SHP77 treated with DMSO at 0.1 percent for 48 hours (cell line): ENCODE measurements around the gene CD59.

Experiments used
- DNase-seq: peaks from one replicate; lab custom pipeline; 2025; lab: John Stamatoyannopoulos, UW

The CD59 gene, protein sequence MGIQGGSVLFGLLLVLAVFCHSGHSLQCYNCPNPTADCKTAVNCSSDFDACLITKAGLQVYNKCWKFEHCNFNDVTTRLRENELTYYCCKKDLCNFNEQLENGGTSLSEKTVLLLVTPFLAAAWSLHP

GRCh38 chr11:33736148-33736812, at the start of gene CD59:
TSS of gene CD59 (minus strand) at chr11:33736423. CDS start at chr11:33722445, 13,978 bp downstream.
- peak; percentile 74 for DNase-seq

DNA sequence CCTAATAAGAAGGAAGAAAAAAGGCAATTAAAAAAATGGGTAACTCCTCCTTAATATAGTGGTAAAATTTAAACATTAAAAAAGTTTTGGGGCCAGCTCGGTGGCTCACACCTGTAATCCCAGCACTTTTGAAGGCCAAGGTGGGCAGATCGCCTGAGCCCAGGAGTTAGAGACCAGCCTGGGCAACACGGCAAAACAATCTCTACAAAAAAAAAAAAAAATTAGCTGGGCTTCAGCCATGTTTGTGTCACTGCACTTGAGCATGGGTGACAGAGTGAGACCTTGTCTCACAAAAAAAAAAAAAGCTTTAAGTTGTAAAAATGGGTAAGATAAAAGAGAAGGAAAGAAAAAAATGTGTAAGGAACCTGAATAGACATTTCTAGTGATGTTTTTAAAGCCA, 49.4 kb upstream of the CD59 start:
- no peak for DNase-seq

DNA sequence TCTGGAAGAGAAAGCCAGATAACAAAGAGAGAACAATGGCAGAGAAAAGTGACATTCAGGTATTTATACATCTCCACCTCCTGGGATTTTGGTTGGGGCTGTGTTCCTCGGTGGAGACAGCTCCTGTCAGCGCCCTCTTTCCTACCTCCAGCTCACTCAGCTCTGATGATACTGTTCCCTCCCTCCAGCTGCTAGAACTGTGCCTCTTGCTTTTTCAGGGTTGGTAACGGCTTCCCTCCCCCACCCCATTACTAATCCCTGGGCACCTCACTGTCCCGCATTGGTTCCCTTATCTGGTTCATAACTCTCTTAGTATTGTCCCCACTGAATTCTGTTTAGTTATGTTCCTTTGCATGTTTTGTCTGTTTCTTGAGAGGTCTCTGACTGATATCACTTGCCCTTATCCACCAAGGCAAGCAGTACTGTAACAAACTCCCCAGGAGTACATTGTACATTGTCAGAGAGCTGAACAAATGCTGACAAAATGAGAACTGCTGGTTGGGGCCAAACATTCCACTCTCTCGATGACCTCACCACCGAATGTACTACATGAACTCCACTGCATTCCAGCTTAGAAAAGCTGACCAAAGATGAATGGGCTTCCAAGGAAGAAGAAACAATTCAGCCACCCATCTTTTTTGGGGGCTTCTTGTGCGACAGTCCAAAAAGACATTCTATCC, 43.8 kb upstream of the CD59 start:
- no peak for DNase-seq

- DNase-seq = no peak
Measured at GRCh38 chr11:33778675-33779074, 42.5 kb upstream of the CD59 start.

DNA sequence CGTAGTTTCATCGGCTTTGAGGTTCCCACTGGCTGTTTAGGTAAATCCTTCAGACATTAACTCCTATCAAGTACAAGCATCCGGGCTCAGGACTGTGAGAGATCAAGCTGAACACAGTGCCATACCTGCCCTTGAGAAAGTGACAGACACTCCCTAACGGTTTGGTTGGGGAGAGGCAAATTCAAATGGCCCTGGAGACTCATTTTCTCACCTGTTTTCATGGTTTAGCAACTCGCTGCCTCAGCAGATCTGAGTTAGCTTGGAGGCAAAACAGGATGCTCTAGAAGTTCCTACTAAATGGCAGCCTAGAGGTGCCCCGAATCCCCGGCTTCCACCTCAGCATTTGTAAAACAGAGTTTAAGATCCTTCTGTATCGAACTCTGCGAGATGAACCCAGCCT, 41.7 kb upstream of the CD59 start:
- DNase-seq = no peak

DNA sequence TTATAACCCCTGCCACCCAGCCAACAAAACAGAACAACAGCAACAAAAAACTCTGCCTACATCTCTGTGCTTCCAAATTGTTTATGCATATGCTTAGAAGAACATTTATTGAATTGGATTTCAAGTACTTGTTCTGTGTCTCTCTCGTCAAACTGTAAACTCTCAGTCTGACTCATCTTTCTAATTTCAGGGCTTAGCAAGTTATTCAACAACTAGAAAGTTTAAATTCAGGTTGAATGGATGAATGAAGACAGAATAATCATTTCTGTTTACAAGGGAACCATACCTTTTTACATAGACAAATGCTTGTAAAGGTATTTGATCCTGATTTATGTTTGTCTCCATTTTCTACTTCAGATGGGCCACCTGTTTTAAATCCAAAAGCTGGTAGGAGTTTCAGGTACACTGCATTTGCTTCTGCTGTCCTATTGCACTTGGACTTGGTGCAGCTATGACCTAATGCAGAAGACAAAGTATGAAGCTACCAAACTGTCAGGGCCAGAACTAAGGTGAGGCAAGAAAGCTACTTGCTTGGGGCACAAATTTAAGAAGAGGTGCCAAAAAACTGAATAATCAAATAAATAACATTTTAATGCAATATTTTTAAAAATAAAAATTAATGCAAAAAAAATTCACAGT, 39.7 kb upstream of the CD59 start:
- DNase-seq = no peak

- DNase-seq = no peak
Measured at GRCh38 chr11:33775467-33775807, 39.2 kb upstream of the CD59 start.

GRCh38 chr11:33774736-33775466, 38.7 kb upstream of the CD59 start:
- DNase-seq = no peak

GRCh38 chr11:33773987-33774735, 37.9 kb upstream of the CD59 start, which contains the start of gene FBXO3:
TSS of gene FBXO3 (minus strand) at chr11:33774520. CDS start at chr11:33774497, 23 bp downstream.
- DNase-seq = peak; percentile 50

GRCh38 chr11:33773404-33773986, 37.3 kb upstream of the CD59 start:
- DNase-seq = peak; percentile 2

- DNase-seq = no peak
Measured at GRCh38 chr11:33772870-33773269, 36.6 kb upstream of the CD59 start.

GRCh38 chr11:33772300-33772699, 36.1 kb upstream of the CD59 start:
- no peak for DNase-seq

DNA sequence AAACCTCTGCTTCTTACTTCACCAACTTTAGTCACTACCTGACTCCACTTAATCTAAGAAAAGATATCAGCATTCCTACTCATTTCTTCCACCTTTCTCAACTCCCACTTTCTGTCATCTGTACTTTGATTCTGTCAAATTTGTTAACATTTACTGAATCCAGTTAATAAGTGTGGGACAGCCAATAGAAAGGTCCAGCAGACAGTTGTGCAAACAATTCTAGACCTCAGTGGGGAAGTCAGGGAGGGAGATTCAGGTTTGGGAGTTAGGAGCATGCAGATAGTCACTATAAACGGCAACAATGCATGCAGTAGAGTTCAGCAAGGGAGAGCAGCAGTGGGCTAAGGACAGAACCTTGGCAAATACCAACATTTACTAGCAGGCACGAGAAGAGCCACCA, 34.0 kb upstream of the CD59 start:
- no peak for DNase-seq

DNA sequence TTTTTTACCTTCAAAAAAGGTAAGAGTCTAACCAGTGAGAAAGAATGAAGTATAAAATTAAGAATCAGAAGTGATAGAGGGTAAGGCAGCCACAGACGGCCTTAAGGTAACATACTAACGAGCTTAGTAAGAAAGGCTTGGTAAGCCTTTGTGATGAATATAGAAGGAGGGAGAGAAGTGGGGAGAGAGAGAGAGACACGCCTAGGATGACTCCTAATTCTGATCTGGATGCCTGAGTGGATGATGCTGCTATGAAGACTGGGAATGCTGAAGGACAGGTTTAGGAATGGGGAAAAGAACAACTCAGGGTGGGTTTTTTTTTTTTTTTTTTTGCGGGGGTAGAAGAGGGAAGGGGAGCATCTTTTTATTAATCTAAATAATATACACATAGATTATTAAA, 33.3 kb upstream of the CD59 start:
- DNase-seq = no peak

- DNase-seq = no peak
Measured at GRCh38 chr11:33767624-33768023, 31.4 kb upstream of the CD59 start.

GRCh38 chr11:33766085-33766484, 29.9 kb upstream of the CD59 start:
- DNase-seq = no peak

GRCh38 chr11:33761471-33761870, 25.2 kb upstream of the CD59 start:
- DNase-seq = no peak

- no peak for DNase-seq
Measured at GRCh38 chr11:33753304-33753967, 17.2 kb upstream of the CD59 start.

GRCh38 chr11:33751878-33752277, 15.7 kb upstream of the CD59 start:
- no peak for DNase-seq

DNA sequence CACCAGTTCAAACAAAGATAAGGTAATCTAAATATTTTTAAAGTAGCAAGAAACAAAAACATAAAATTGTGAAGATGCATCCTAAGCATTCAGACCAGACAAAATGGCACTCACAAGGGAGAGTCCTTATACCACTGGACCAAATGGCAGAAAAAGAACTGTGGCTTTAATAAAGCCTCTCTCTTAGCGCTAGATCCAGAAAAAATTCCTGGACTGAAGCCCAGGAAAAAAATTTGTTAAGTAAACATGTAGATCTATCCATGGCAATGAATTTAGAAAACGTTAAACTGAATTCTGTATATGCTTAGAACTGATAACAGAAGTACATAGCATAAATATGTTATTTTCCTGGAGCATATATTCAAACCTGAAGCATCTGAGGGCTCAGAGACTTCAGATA, 11.8 kb upstream of the CD59 start:
- no peak for DNase-seq

DNA sequence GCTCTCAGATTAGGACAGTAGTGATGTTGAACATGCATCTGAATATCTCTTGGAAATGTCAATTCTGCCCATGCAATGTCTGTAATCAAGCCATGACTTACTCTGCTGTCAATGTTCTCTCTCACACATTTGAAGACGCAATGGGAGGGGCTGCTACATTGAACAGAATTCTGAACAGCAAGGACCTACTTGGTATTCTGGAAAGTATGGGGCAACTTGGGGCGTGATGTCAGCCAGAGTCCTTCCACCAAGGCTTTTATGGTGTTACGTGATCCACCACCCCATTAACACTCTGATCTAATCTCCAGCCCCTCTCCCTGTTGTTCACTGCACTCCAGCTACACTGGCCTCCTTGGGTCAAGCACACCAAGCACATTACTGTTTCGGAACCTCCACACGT, 7.1 kb upstream of the CD59 start:
- no peak for DNase-seq
